ENCODE data around the gene PCSK4. TPM values are rescaled to one million over a fixed set of nuclear protein-coding genes. Genes with fewer than 3 reads are reported as not detected.
"Not testable (repeated sequence)": the region's sequence is repeated elsewhere in the genome, so short reads cannot be mapped to it uniquely, and the experiment has no call there.

PCSK4 gene
- total RNA-seq, 2 donors from 2014 or later = 0.52 to 1.8 TPM

GRCh38 chr19:1494115-1494815, 4.1 kb upstream of the PCSK4 start:
- no peak for DNase-seq (ENCODE audit: low spot score)
- intact Hi-C loops (cut with DNase I) = no loop called here

DNA sequence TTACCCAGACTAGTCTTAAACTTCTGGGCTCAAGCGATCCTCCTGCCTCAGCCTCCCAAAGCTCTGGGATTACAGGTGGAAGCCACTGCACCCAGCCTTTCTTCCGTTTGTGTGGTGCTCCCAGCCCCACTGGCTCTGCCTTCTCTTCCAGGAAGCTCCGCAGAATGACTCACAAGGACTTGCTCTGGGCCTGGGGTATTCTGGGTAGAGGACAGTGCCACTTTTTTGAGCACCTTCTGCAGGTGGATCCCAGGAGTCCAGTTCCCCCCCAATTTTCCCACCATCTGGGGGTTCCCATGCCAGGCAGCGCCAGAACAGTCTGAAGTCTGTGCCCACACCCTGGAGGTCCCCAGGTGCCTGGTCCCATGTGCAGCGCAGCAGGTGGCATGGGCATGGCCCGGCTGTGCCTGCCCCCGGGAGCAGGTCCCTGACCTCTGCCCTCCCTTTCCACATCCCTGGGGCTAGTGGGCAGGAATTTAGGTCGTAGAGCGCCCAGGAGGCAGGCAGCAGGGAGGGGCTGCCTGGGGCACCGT, 2.4 kb upstream of the PCSK4 start:
- DNase-seq (ENCODE audit: low spot score) = no peak
- intact Hi-C loops (cut with DNase I) = no loop called here

DNA sequence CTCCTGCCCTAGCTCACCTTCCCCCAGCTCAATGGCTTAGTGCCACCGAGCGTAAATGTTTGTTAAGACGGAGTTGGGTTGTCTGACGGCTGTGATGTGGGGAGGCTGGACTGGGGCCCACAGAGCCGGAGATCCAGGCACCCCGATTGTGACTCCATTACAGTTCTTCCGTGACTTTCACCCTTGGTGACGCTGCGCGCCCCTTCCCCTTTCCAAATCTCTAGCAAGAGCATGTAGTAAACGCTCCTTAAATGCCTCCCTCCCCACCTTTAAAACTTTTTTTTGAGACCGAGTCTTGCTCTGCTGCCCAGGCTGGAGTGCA, 1.7 kb upstream of the PCSK4 start:
- no peak for DNase-seq (ENCODE audit: low spot score)
- intact Hi-C loops (cut with DNase I) = no loop called here

GRCh38 chr19:1491114-1491848, 1.1 kb upstream of the PCSK4 start, which contains the start of gene REEP6:
Gene REEP6 (plus strand): TSS chr19:1491181. CDS start chr19:1491270, 89 bp downstream.
- intact Hi-C loops (cut with DNase I) = no loop called here
- DNase-seq (ENCODE audit: low spot score) = no peak

GRCh38 chr19:1489463-1490310, 463 bp downstream of the PCSK4 start:
- DNase-seq (ENCODE audit: low spot score) = peak; percentile 78
- intact Hi-C loops (cut with DNase I) = no loop called here

GRCh38 chr19:1488282-1488601, 1.9 kb downstream of the PCSK4 start:
- intact Hi-C loops (cut with DNase I) = no loop called here
- no peak for DNase-seq (ENCODE audit: low spot score)

DNA sequence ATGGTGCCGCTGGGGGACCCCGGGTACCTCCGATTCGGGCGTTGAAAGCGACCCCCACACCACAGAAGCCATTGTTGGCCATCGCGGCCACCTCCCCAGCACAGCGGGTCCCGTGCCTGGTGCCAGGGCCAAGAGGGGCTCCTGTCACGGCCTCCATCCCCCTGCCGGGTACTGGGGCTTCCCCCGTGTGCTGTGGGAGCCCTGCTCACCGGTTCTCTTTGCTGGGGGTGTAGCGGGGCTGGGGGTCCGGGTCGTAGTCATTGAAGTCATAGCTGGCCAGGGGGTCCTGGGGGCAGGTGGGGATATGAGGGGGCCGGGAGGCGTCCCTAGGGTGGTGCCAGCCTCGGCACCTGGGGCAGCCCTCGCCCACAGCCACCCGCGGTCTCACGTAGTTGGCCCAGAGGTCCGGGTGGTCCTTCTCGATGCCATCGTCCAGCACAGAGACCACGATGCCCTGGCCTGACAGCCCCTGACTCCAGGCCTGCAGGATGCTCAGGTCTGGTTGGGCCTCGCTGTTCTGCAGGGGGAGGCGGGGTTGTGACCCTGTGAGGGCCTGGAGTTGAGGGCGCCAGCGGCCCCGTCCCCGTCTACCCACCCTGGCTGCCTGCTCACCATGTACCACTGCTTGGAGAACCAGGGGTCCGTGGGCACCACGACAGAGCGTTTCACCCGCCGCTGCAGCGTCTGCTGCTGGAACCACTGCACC, 2.4 kb downstream of the PCSK4 start:
- peak; percentile 79 for DNase-seq (ENCODE audit: low spot score)
- intact Hi-C loops (cut with DNase I) = no loop called here

DNA sequence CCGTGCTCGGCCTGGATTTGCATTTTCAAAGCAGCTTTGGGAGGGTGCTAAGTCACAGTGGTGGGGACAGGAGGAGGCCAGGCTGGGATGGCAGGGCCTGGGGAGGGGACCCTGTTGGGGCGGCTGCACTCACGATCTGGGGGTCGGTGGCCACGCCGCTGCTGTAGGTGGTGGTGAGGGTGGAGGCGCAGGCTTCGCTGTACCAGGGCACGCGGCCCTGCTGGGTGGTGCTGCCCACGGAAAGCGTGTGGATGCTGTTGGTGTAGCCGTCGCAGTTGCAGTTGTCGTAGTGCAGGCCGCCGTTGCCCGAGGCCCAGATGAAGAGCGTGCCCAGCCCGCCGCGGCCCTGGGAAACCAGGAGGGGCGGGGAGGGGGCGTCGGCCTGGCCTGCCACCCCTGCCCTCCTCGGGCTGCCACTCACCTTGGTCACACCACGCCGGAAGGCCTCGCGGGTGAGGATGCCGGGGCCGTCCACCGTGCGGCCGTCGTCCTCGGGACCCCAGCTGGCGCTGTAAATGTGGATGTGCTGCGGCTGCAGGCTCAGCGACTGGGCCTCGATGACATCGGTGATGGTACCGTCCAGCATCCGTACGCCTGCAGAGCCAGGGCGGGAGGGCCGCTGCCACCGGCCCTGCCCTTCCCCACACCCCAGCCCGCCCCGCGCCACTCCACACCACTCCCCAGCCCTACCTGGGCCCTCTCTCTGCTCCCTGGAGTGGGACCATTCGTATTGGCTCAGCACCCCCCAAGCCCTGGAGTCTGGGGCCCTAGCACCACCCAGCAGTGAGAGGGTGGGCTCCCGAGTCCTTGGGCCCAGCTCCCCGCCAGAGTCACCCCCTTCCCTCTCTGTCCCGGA, 3.2 kb downstream of the PCSK4 start:
- intact Hi-C loops (cut with DNase I) = no loop called here
- peak; percentile 76 for DNase-seq (ENCODE audit: low spot score)

- DNase-seq (ENCODE audit: low spot score) = no peak
- intact Hi-C loops (cut with DNase I) = no loop called here
These were observed 6.1 kb downstream of the PCSK4 start for GRCh38 chr19:1483979-1484428.

DNA sequence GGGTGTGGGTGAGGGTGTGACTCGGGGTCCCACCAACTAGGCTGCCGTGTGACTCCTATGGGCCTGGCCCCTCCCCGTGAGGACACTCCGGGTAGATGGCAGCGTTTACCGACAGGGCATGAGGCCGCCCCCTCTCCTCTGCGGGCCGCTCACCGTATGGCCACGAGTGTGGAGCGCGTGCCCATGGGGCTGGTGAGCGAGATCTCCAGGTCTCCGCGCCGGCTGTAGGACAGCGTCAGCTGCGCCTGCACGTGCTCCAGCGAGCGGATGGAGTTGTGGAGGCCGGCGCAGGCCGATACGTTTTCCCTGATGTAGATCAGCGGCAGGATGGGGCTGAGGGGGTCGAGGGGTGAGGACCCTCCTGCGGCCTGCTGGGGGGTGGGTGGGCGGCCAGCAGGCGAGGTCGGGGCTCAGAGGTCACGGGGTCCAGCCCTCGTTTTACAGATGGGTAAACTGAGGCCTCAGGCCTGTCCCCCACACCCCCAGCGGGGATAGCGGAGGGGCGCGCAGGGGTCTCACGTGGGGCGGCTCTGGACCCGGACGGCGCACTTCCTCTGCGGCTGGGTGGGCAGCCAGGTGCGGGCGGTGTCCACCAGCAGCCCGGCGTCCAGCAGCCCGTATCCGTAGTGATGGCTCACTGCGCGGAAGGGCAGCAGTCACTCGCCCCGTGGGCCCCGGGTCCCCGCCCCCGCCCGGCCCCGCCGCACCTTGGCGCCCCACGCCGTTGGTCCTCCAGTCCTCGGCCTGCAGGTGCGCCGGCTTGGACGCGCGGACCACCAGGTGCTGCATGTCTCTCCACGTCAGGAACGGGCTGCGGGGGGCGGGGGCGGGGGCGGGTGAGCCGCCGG, 6.8 kb downstream of the PCSK4 start:
- DNase-seq (ENCODE audit: low spot score) = peak; percentile 78
- intact Hi-C loops (cut with DNase I) = no loop called here

- intact Hi-C loops (cut with DNase I) = loop anchor here in 1 of 2 donors (1.0 kb wide), 1 partner anchor 34 kb away; no protein-coding TSS in a partner anchor
These were observed 7.6 kb downstream of the PCSK4 start for GRCh38 chr19:1482361-1483130.

DNA sequence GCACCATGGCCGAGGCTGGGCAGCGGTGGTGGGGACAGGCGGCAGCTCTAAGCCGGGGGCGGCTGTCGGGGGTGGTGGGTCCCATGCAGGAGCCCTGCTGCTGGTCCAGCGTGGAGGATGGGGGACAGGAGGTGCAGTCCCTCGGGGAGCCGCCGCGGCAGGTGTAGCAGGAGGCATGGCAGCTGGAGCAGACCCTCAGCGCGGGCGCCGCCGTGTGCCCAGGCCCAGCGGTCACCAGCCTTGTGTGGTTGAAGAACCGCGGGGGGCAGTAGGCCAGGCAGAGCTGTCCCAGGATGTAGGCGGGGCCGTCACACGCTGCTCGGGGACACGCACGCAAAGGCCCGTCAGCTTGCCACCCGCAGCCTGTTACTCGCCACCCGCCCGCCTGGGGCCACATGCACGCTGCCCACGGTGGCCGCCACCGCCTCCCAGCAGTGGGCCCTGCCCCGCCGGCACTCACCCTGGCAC, 8.2 kb downstream of the PCSK4 start:
- intact Hi-C loops (cut with DNase I) = loop anchor here in 1 of 2 donors (1.0 kb wide), 1 partner anchor 34 kb away; no protein-coding TSS in a partner anchor
- peak; percentile 78 for DNase-seq (ENCODE audit: low spot score)

More at GRCh38 chr19:1482361-1483130, 7.6 kb downstream of the PCSK4 start:
- peak; percentile 80 for DNase-seq (ENCODE audit: low spot score)

GRCh38 chr19:1481224-1481892, 8.8 kb downstream of the PCSK4 start:
- intact Hi-C loops (cut with DNase I) = no loop called here
- peak; percentile 79 for DNase-seq (ENCODE audit: low spot score)

DNA sequence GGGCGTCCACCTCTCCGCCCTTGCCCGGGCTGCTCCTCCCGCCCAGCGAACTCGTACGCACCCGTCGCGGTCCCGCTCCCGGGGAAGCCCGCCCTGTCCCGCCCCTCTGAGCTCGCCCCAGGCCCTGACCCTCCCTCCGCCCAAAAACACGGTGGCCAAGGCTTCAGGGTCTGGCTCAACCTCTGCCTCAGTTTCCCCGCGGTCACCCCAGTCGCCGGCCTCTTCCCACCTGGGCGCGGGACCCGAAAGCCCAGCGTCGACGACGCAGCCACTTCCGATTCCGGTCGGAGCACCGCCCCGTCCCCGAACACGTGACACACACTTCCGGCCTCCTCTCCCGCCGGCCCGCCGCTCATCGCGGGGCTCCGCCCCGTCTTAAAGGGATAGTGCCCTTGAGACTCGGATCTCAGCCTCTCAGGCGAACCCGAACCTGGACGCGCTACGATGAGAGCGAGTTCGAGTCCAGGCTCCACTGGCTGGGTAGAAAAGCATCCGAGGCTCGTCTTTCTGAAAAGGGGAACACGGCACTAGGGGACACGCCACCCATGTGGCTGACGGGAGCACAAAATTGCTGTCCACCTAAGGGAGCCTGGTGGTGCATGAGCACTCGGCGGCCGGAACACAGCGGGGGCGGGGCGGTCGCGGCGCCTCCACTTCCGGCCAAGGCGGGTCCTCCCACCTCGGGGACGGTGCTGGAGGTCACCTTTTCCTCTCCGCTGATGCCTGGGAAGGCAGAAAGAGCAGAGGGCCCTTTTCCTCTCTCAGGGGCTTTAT, 11.0 kb downstream of the PCSK4 start, which contains the start of gene C19orf25:
C19orf25 (minus strand) TSS at position 282 of the 774 bp plus-strand sequence. CDS start 312 bp downstream, outside the sequence.
- peak; percentile 99 for DNase-seq (ENCODE audit: low spot score)
- intact Hi-C loops (cut with DNase I) = no loop called here

DNA sequence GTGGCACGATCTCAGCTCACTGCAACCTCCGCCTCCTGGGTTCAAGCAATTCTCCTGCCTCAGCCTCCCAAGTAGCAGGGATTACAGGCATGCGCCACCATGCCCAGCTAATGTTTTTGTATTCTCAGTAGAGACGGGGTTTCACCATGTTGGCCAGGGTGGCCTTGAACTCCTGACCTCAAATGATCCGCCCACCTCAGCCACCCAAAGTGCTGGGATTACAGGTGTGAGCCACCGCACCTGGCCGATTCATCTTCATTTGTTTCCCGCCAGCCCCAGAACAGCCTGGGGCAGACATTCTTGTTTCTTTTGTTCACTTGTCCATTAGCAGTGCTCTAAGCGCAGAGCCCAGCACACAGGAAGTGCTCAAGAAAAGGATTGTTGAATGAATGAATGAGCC, 13.1 kb downstream of the PCSK4 start:
- intact Hi-C loops (cut with DNase I); DNase-seq (ENCODE audit: low spot score): not testable (repeated sequence)
